ENCODE results near the gene SUPT5H. TPM values are rescaled to one million over a fixed set of nuclear protein-coding genes. Genes with fewer than 3 reads are reported as not detected.

SUPT5H gene
- total RNA-seq, 1 experiment from 2014 or later, result 59.9 TPM

- Histone ChIP-seq H3K4me3 (ENCODE audit: low read length) (peak overlapping the region; percentile 84), H3K79me2 (ENCODE audit: low read length) (peaks cover 25% of the 10 kb centered on the region), H3K9ac (ENCODE audit: low read length) (peak overlapping the region; percentile 93), H4K20me1 (ENCODE audit: low read length) (no peaks in the 10 kb centered on the region), H3K27ac (ENCODE audit: low read length) (no peak overlapping the region), H3F3A (ENCODE audit: low read length, unreplicated experiment) (no peaks in the 10 kb centered on the region), H3K9me3 (ENCODE audit: low read length) (no peaks in the 10 kb centered on the region), H3K4me2 (ENCODE audit: low read length) (peak overlapping the region; percentile 90), H3K4me1 (ENCODE audit: insufficient read depth, low read length) (peaks cover 7% of the 10 kb centered on the region), H3K9me2 (replicated peaks; ENCODE audit: low read length) (no peaks in the 10 kb centered on the region), H3K27me3 (ENCODE audit: low read length) (no peaks in the 10 kb centered on the region), H2AFZ (ENCODE audit: low read length) (peak overlapping the region; percentile 67), H3K36me3 (ENCODE audit: low read depth, low read length) (no peaks in the 10 kb centered on the region; the same call in 1 of the 2 replicates)
- BruUV-seq (replicated peaks), result no TSS peak
- intact Hi-C loops (cut with micrococcal nuclease), result loop anchor here (10.0 kb wide), 1 partner anchor 55 kb away; the partner anchor contains the start of gene EID2B
- TF ChIP-seq EZH2phosphoT487 (IDR thresholded peaks at IDR 0.05; ENCODE audit: borderline replicate concordance, low read length) (no peak), EZH2 (IDR thresholded peaks at IDR 0.05; ENCODE audit: low read length, unreplicated experiment) (no peak), CTCF (conservative IDR thresholded peaks at IDR 0.05; ENCODE audit: low read depth, low read length) (no peak)
- ATAC-seq (no peak), DNase-seq (no peak)
- POLR2A ChIA-PET (ENCODE audit: unreplicated experiment), result no interaction called here
- CTCF ChIA-PET, result no interaction called here
Measured at GRCh38 chr19:39479916-39480315, 34.5 kb downstream of the SUPT5H start.

DNA sequence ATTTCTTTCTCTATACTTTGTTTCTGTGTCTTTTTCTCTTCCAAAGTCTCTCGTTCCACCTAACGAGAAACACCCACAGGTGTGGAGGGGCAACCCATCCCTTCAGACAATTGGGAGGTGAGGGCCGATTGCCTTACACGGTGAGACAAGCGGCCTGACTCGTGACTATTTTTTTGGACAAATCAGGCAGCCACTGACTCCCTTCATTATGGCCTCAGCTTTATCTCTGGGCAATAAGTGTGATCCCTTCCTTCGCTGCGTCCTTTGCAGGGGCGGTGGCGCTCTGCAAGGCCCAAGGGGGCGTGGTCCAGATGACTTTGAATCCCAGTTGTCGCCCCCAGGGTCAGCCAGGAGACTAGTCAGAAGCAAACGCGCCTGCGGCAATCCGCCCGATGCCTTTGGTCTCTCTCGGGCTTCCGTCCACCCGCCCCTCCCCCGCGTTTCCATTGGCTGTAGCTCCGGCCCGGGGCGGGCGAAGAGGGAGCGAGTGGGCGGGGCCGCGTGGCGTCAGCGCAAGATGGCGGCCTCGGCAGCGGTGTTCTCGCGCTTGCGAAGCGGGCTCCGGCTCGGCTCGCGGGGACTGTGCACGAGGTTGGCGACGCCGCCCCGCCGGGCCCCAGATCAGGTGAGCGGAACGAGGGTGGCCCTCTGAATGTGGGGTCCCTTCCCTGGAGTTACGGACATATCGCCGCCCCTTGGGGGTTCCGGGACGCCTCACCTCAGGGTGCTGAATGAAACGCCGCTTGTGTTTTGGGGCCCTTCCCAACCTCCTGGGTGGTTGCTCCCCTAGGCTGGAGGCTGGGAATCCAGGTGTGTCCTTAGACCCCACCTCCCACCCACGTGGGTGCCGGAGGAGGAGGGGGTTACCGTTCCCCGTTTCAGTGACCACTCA lies 35.2 kb downstream of the SUPT5H start, which contains the start of gene TIMM50:
Gene TIMM50 (plus strand): TSS at position 502 of the 892 bp plus-strand sequence. CDS start 16 bp downstream, at position 518.
- H3K36me3 ChIP-seq (ENCODE audit: low read depth, low read length), result no peaks in the 10 kb centered on the region; the same call in 1 of the 2 replicates

More for the DNA sequence above, 35.2 kb downstream of the SUPT5H start, which contains the start of gene TIMM50:
- DNase-seq (peak; percentile 93), ATAC-seq (peak; percentile 93)
- Histone ChIP-seq H3K4me2 (ENCODE audit: low read length) (peak within 1 kb of the TSS; percentile 90), H3K9me2 (replicated peaks; ENCODE audit: low read length) (no peaks in the 10 kb centered on the region), H2AFZ (ENCODE audit: low read length) (peak within 1 kb of the TSS; percentile 67), H4K20me1 (ENCODE audit: low read length) (no peaks in the 10 kb centered on the region), H3K27me3 (ENCODE audit: low read length) (no peaks in the 10 kb centered on the region), H3K4me3 (ENCODE audit: low read length) (peak within 1 kb of the TSS; percentile 84), H3F3A (ENCODE audit: low read length, unreplicated experiment) (no peaks in the 10 kb centered on the region), H3K9me3 (ENCODE audit: low read length) (no peaks in the 10 kb centered on the region), H3K79me2 (ENCODE audit: low read length) (peaks cover 25% of the 10 kb centered on the region), H3K4me1 (ENCODE audit: insufficient read depth, low read length) (peaks cover 7% of the 10 kb centered on the region), H3K9ac (ENCODE audit: low read length) (peak within 1 kb of the TSS; percentile 93), H3K27ac (ENCODE audit: low read length) (peak within 1 kb of the TSS; percentile 56)
- intact Hi-C loops (cut with micrococcal nuclease), result no loop called here
- BruUV-seq (replicated peaks), result TSS peak; percentile 75
- POLR2A ChIA-PET (ENCODE audit: unreplicated experiment), result interaction anchor here (0.6 kb wide), 1 partner anchor 17 kb away, joined by 21 read pairs; no protein-coding TSS in a partner anchor
- CTCF ChIA-PET, result no interaction called here
- TF ChIP-seq CTCF (conservative IDR thresholded peaks at IDR 0.05; ENCODE audit: low read depth, low read length) (no peak), EZH2 (IDR thresholded peaks at IDR 0.05; ENCODE audit: low read length, unreplicated experiment) (no peak), EZH2phosphoT487 (IDR thresholded peaks at IDR 0.05; ENCODE audit: borderline replicate concordance, low read length) (no peak)
